GM21576 (cell line): ENCODE data around the gene STAU1.
"Not testable (repeated sequence)": the region's sequence is repeated elsewhere in the genome, so short reads cannot be mapped to it uniquely, and the experiment has no call there.

Experiments
- ATAC-seq: cut with Tn5 transposase; IDR thresholded peaks from one replicate; pipeline ENCODE4 v1.9.1; 2021; ENCODE audit warnings: mild to moderate bottlenecking, moderate library complexity; ENCODE audit not compliant: unreplicated experiment

The STAU1 gene

GRCh38 chr20:49187851-49188641 is at the start of gene STAU1:
Gene STAU1 (minus strand): TSS chr20:49188334. CDS start chr20:49166201, 22,133 bp downstream.
- ATAC-seq: peak; percentile 81

DNA sequence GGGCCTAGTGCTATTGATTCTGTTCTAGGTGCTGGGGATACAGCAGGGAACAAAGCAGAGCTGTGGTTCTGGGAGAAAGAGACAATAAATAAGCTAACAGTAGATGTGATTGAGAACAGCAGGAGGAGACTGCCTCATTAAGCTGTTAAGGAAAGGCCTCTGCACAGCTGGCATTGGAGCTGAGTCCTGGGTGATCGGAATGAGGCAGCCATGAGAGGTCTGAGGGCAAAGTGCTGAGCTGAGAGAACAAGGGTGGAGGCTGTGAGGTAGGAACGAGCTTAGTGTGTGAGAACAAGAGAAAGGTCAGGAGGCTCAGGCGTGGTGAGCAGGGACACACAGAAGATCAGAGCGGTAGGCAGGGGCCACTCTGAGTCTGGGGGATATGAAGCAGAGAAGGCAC is 49.4 kb upstream of the STAU1 start:
- no peak for ATAC-seq

- no peak for ATAC-seq
These were observed 48.2 kb upstream of the STAU1 start for GRCh38 chr20:49236301-49236700.

DNA sequence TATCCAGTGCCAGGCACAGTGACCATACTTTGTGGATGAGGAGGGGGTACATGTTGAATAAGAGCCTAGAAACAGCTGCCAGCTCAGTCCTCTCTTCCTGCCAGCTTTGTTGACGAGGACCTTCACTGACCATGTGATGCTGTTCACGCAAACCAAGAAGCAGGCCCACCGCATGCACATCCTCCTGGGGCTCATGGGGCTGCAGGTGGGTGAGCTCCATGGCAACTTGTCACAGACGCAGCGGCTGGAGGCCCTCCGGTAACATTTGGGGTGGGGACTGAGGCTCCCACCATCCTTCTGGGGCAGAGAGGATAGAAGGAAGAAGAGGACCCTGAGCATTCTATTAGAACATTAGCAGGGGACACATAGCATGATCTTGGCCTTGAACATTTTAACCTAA is 46.7 kb upstream of the STAU1 start:
- no peak for ATAC-seq

- no peak for ATAC-seq
These were observed 45.1 kb upstream of the STAU1 start for GRCh38 chr20:49233226-49233625.

GRCh38 chr20:49231471-49231870 is 43.3 kb upstream of the STAU1 start:
- ATAC-seq: no peak

- ATAC-seq: no peak
These were observed 42.5 kb upstream of the STAU1 start for GRCh38 chr20:49230561-49231133.

DNA sequence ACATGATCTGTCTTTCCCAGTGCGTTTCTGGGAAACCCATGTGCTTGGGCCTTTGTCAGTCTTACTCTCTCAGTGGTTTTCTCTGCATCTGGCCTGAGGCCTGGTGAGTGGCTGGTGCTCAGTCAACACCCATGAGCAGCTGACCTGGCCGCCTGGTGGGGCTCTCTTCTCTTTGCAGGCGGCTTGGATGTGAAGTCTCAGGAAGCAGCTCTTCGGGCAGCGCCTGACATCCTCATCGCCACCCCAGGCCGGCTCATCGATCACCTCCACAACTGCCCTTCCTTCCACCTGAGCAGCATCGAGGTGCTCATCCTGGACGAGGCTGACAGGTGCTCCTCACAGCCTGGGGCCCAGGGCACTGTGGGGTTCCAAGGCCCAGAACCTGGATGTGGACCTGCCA is 41.9 kb upstream of the STAU1 start:
- ATAC-seq: no peak

GRCh38 chr20:49229381-49229780 is 41.2 kb upstream of the STAU1 start:
- ATAC-seq: no peak

DNA sequence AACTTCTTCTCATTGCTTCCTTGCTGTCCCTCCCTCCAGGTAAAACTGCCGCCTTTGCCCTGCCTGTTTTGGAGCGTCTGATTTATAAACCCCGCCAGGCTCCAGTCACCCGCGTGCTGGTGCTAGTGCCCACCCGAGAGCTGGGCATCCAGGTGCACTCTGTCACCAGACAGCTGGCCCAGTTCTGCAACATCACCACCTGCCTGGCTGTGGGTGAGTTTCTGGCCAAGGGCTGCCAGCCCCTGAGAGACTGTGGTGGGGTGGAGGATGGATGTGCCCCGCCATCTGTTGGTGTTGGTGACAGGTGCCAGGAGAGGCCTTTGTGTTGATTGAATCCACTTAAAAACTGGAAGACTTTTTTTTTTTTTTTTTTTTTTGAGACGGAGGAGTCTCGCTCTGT is 40.5 kb upstream of the STAU1 start:
- no peak for ATAC-seq

- ATAC-seq: no peak
These were observed 37.8 kb upstream of the STAU1 start for GRCh38 chr20:49225896-49226295.

DNA sequence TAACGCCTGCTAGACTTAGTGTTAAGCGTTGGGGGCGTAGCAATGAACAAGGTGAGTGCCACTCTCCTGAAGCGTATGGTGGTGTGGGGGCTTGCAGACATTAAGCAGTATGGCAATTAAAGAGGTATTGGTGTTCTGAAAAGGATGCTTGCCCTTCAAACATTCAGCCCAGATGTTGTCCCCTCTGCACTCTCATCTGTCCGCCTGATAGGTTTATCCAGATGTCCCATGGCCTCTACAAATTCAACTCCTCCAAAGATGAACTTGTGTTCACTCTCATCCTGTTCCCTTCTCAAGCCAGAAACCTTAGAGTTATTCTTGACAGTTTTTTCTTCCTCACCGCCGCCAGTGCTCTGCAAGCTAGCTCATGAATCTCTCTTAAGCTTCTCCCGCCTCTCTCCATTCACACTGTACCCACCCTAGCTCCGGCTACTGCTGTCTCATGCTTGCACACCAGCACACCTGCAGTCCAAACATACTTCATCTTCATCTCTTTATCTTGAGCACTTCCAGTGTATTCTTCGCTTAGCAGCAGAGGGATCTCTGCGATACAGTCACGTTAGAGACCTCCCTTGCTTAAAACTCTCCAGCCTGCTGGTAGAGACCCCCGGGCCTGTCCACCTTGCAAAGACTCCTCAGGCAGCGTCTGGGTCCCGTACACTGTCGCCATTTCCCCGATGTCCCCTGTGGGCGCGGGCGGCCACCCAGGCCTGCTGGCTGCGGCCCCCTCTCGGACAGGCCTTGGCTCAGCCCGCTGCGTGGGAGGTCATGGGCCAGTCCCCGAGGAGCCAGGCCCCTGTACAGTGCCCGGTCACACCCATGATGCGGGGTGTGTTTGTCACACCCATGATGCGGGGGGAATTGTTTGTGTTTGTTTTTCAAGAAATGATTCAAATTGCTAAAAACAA is 32.0 kb upstream of the STAU1 start:
- no peak for ATAC-seq

- ATAC-seq: peak; percentile 90
These were observed 31.2 kb upstream of the STAU1 start, which contains the start of gene DDX27 for GRCh38 chr20:49219091-49219923. Gene DDX27 (plus strand): TSS chr20:49219416. CDS start chr20:49219449, 33 bp downstream.

DNA sequence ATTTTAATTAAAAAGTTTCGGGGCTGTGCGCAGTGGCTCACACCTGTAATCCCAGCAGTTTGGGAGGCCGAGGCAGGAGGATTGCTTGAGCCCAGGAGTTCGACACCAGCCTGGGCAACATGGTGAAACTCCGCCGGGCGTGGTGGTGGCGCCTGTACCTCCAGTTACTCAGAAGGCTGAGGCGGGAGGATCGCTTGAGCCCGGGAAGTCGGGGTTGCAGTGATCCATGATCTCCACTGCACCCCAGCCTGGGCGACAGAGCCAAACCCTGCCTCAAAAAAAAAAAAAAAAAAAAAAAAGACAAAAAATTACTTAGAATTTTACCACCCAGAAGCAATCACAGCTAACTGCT is 30.6 kb upstream of the STAU1 start:
- ATAC-seq: not testable (repeated sequence)

DNA sequence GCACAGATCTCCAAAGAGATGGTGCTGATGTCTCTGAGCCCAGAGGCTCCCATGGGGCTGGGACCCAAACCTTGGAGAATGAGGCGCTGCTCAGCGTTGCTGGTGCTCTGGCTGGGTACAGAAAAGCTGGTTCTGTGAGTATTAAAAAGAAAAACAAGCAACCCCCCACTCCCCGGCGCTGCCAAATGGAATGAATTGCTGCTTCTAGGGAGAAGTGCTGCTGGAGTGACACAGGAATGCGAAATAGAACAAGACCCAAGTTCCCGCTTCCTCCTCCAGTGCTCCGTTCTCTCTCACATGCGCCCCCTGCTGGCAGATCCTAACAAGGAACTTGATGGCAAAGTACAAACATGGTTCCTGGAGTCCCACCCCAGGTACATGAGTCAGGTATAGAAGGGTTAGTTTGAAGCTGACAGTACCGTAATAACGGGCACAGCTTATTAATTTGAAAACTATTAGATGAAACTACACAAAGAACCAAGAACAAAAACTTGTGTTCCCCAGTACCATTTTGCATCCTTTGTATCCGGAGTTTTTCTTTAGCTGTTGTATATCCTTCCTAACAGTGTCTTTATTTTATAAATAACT is 29.0 kb upstream of the STAU1 start:
- ATAC-seq: no peak

DNA sequence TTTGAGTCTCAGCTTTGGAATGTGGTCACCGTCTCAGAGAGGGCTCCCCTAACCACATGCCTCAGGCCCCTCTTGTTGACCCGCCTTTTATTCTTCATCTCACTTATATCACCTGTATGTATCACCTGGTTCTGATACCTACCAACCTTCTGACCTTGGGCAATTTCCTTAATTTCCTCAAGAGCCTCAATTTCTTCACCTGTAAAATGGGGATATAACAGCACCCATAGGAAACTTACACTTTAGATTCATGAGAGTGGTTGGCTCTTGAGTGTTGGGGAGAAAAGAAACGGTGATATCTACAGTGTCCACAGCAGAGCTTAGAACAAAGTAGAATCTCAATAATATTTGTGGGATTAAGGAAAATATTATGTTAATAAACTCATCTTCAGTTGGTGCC is 27.1 kb upstream of the STAU1 start:
- ATAC-seq: no peak

- no peak for ATAC-seq
These were observed 26.4 kb upstream of the STAU1 start for GRCh38 chr20:49214571-49214970.

DNA sequence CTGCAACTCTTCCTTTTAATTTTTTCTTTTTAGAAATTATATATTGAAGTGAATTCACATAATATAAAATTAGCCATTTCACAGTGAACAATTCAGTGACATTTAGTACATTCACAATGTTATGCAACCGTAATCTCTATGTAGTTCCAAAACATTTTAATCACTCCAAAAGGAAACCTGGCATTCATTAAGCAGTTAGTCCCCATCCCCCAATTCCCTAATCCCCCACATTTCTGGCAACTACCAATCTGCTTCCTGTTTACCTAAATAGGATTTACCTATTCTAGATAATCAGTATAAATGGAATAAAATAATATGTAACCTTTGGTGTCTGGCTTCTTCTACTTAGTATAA is 22.6 kb upstream of the STAU1 start:
- ATAC-seq: no peak

DNA sequence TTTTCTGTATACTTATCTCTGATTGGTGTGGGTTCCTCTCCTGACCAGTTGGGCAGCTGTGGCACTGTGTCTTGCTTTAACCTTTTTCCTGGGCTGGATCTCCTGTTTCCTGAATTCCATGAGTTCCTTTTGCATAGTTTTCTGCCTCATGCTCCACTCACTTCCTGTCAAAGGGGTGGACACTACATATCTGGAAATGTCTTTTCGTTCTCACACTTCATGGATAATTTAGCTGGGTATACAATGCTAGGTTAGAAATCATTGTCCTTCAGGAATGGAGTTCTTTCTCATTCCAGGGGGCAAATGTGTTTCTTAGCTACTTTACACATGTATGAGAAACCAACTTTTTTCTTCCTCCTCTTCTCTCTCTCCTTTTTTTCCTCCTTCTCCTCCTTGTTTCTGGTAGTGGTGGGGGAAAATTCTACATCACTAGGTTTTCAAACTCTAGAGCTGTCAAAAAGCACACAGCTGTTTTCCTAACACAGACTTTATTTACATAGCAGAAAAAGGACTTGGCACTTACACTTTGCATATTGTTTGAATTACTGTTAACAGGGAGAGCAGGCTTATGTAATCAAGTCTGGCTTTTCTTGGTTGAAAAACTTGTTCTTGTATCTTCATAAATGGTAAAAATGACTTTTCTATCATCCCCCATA is 22.1 kb upstream of the STAU1 start:
- no peak for ATAC-seq

GRCh38 chr20:49207076-49207475 is 18.9 kb upstream of the STAU1 start:
- no peak for ATAC-seq
